ENCODE data around the gene SRGN.

DNA sequence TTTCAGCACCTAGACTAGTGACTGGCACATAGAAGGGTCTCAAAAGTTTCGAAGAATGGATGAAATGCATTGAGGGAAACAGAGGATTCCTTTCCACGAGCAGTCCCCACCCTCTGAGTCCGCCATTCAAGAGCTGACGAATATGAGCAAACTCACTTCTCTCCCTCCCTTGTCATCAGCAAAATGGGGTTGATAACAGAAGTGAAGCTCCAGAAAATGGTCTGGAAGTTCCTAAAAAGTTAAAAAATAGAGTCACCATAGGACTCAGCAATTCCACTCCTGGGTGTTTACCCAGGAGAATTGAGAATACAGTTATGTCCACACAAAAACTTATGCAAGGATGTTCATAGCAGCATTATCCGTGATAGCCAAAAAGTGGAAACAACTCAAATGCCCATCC, 25.0 kb upstream of the SRGN start:
- TF ChIP-seq, protein P1, sequence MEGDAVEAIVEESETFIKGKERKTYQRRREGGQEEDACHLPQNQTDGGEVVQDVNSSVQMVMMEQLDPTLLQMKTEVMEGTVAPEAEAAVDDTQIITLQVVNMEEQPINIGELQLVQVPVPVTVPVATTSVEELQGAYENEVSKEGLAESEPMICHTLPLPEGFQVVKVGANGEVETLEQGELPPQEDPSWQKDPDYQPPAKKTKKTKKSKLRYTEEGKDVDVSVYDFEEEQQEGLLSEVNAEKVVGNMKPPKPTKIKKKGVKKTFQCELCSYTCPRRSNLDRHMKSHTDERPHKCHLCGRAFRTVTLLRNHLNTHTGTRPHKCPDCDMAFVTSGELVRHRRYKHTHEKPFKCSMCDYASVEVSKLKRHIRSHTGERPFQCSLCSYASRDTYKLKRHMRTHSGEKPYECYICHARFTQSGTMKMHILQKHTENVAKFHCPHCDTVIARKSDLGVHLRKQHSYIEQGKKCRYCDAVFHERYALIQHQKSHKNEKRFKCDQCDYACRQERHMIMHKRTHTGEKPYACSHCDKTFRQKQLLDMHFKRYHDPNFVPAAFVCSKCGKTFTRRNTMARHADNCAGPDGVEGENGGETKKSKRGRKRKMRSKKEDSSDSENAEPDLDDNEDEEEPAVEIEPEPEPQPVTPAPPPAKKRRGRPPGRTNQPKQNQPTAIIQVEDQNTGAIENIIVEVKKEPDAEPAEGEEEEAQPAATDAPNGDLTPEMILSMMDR (IDR thresholded peaks at IDR 0.05; ENCODE audit: low read length) = no peak
- no peak for TF ChIP-seq EZH2 (optimal IDR thresholded peaks at IDR 0.05; ENCODE audit: low read depth, low read length)
- TF ChIP-seq EZH2phosphoT487 (IDR thresholded peaks at IDR 0.05; ENCODE audit: low read length) = no peak
